Measurements from ENCODE around the gene LEUTX.

Gene LEUTX

GRCh38 chr19:39824143-39825092, 45.8 kb downstream of the LEUTX start:
- peak; percentile 98 for DNase-seq (ENCODE audit: low spot score)

- no peak for DNase-seq (ENCODE audit: low spot score)
These were observed 46.4 kb downstream of the LEUTX start for GRCh38 chr19:39825093-39825463.

- DNase-seq (ENCODE audit: low spot score), result no peak
These were observed 47.0 kb downstream of the LEUTX start for GRCh38 chr19:39825531-39826076.

- DNase-seq (ENCODE audit: low spot score), result no peak
These were observed 47.8 kb downstream of the LEUTX start for GRCh38 chr19:39826311-39826945.

DNA sequence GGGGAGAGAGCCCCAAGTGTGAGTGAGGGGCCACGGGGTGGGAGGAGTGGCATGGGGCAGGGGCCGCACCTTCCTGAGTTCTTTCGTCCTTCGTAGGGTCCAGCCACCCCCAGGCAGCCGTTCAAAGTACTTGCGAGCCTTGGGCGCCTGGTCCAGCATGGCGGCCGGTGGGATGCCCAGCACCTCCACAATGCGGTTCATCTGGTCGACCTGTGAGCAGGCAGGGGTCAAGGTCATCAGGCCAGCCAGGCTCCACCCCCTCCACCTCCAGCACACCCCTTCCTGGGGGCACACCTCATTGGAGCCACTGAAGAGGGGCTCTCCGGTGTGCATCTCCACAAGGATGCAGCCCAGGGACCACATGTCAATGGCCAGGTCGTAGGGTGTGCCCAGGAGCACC, 48.6 kb downstream of the LEUTX start:
- no peak for DNase-seq (ENCODE audit: low spot score)

- DNase-seq (ENCODE audit: low spot score), result no peak
These were observed 49.5 kb downstream of the LEUTX start for GRCh38 chr19:39828015-39828653.

- no peak for DNase-seq (ENCODE audit: low spot score)
These were observed 50.0 kb downstream of the LEUTX start for GRCh38 chr19:39828654-39829032.

GRCh38 chr19:39829702-39830275, 51.1 kb downstream of the LEUTX start:
- no peak for DNase-seq (ENCODE audit: low spot score)

GRCh38 chr19:39830406-39830805, 51.8 kb downstream of the LEUTX start:
- no peak for DNase-seq (ENCODE audit: low spot score)

- DNase-seq (ENCODE audit: low spot score), result no peak
These were observed 52.2 kb downstream of the LEUTX start for GRCh38 chr19:39830847-39831246.

DNA sequence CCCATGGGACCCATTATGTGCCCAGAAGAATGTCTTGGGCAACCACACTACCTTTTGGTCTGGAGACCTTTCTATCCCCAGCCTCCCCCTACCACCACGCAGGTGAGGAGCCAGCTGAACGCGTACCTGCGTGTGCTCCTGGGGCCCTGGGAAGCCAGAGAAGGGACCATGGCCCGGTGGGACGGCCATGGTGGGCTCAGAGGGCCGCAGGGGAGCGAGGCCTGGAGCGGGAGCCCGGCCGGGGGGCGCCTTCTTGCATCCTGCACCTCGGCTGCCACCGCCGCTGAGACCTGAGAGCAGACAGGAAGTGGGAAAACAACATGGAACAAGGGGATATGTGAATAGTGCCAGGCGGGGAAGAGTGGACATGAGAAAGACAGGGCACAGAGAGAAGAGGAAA, 53.0 kb downstream of the LEUTX start:
- no peak for DNase-seq (ENCODE audit: low spot score)

DNA sequence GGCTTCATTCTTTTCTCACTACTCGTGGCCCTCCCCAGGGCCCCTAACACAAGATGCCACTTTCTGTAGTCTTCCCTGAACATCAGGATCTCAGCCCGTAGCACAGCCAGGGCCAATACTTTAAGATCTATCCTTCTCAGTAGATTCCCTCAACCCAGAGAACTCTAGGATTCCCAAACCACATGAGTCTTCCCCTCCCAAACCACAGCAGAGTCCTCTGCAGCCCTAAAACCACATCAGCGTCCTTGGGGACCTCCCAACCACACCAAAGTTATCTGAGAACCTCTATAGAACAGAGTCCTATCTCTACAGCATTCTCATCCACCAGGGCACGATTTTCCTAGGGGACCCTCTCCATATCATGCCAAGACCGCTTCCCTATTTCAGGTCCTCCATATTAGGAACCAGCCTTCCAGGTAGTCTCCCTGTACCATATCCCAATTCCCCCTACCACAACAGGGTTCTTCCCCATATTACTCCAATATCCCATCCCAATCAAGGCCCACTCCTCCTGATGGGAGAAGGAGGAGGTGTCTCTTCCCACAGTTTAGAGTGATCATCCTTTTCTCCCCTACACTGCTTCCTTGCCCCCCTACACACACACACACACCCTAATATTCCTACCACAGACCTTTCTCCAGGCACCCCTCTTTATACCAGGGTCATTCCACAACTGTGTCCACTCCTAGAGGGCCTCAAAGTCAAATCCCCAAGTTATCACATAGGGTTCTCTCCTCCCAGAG, 53.9 kb downstream of the LEUTX start:
- no peak for DNase-seq (ENCODE audit: low spot score)

GRCh38 chr19:39833160-39833463, 54.5 kb downstream of the LEUTX start:
- no peak for DNase-seq (ENCODE audit: low spot score)

- peak; percentile 99 for DNase-seq (ENCODE audit: low spot score)
These were observed 55.0 kb downstream of the LEUTX start, which contains the start of gene DYRK1B for GRCh38 chr19:39833464-39834286. Gene DYRK1B, minus strand, starts transcription at chr19:39834162. Its CDS starts 2,295 bp downstream, at chr19:39831867.

DNA sequence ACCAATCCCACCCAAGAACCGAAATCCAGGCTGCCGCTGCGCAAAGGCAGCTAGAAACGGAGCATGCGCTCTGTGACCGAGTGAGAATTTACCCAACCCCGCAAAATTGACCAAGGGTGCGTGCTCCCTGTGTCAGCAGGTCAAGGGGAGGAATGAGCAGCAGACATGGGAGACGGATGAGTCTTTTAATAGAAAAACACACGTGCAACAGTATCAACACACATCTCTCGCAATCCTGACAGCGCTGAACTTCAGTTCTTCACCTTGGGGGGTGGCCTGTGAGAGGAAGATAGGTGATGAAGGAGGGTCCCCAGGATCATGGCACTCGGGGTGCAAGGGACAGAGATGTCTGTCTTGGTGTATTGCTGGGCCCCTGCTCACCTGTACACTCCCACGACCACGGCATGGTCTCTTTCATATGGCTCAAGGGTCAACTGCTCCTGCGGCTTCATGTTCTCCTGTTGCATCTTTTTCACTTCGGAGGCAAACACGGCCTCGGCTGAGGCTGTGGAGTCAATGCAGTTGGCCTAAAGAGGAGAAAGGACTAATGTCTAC, 55.7 kb downstream of the LEUTX start:
- no peak for DNase-seq (ENCODE audit: low spot score)
